ENCODE results near the gene CHCHD3.

GRCh38 chr7:132783824-132784223, 298.1 kb downstream of the CHCHD3 start:
- no peak for TF ChIP-seq POLR2A (IDR thresholded peaks at IDR 0.05)
- TF ChIP-seq CTCF (IDR thresholded peaks at IDR 0.05) = no peak
